NCI-H2196 (cell line): ENCODE data around the gene ZNF775.
"Not testable (repeated sequence)": the region's sequence is repeated elsewhere in the genome, so short reads cannot be mapped to it uniquely, and the experiment has no call there.

ENCODE experiments used
- DNase-seq: peaks from one replicate; lab custom pipeline; 2025; ENCODE audit not compliant: unreplicated experiment; lab: John Stamatoyannopoulos, UW

ZNF775 gene

GRCh38 chr7:150382123-150382843, 3.2 kb downstream of the ZNF775 start:
- no peak for DNase-seq

DNA sequence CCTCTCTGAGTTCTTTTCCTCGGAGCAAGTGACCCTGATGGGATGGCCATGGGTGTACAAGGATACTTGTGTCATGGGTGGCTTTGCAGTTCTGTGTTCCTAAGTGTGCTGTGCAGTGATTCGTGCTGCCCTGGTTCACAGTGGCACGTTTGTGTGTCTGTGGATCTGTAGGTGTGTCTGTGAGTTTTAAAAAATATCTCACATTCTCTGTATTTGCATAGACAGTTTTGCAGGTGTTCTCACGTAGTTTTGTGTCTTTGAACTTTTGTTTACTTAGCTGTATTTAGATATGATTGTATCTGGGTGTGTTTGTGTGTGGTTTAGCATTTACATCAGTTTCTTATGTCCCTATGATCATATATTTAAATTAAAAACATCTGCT, 3.7 kb downstream of the ZNF775 start:
- DNase-seq, result no peak

DNA sequence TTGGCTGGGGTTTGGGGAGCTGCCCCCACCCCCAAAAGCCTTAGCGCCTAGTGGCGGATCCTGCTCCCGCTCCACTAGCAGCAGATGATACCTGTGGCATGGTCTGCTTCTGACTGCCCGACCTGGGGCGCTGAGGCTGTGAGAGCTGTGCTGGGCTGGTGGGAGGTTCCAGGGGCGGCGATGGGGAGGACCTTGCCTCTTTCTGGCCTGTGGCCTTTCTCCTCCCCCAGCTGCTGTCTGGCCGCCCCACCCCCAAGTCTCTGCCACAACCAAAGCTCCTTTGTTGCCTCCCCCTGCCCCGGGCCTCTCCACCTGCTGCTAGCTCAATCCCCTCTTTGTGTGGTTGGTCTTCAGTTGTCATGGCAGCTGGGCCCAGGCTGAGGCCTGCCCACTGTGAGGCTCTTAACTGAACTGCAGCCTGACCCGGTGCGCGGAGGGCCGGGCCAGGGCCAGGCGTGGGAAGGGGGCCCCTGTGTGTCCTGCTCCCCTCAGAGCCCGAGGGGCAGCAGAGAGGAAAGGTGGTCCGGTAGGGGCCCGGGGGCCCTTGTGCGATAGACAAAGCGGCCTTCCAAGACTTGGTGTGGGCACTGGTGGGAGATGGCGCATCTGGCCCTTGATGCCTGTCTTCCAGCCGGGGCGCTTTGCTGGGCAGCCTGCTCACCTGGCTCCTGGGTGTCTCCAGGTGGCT, 4.7 kb downstream of the ZNF775 start:
- DNase-seq, result peak; percentile 91

GRCh38 chr7:150384406-150385301, 5.5 kb downstream of the ZNF775 start:
- no peak for DNase-seq

GRCh38 chr7:150385302-150385723, 6.2 kb downstream of the ZNF775 start:
- DNase-seq, result no peak

- DNase-seq, result not testable (repeated sequence)
Measured at GRCh38 chr7:150385884-150386283, 6.8 kb downstream of the ZNF775 start.

DNA sequence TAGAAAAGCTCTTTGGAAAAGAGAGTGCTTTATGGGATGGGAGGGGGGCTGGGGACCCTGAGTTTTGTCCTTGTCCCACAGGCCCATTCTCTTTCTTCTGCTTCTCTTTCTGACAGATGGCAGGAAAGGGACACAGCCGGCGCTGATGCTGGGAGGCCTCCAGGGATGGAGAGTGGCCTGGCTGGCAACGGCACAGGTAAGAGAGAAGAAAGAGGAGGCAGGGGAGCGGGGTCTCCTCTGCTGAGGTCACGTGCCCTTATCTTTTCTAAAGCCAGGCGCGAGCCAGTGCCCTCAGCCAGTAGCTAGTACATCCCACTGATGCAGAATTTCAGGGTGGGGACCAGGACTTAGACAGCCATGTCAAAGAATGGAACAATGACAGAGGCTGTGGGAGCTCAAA, 9.2 kb downstream of the ZNF775 start:
- DNase-seq, result no peak

DNA sequence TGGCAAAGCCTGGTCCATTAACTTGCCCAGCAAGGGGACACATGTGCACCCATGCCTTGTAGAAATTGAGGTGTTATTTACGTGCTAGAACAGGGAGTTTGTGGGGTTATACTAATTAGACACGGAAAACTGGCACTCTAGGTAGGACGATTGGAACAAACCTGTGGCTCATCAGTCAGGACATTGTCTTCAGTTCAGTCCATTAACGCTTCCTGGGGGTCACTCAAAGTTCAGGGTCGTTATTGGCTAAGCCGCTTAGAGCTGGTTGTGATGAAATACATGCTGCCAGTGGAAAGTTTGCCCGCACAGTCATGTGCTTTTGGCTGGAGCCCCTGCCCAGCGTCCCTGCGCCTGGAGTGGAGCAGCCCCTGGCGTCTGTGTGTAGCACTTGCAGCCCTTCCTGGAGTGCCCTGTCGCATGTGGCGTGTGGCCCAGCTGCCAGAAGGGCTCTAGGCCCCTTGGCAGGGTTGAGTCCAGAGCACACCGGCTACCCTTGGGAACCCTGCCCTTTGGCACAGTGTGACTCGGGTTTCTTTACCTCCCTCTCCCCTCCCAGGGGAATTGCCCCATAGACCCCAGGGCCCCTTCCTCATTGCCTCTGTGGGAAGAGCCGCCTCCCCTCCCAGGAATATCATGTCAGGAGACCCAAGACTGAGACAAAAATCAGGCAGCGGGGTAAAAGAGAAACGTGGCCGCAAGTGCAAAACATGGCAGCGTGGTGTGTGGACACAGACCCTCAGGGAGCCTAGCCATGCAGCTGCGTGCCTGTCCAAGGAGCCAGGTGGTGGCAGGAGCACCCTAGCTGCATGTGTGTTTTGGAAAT, 9.8 kb downstream of the ZNF775 start:
- peak; percentile 25 for DNase-seq

DNA sequence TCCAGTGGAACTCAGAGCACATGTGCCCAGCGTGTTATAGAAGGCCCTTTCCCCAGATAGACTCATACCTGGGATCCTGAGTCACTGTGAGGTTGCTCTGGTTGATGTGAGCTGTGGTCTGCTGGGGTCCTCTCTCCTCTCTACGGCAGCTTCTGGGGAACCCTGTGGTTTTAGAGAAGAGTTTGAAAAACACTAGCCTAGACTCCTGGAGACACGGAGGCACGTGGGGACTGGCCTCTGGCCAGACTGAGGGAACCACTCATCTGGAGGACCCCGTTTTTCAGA, 10.3 kb downstream of the ZNF775 start:
- DNase-seq, result no peak

- no peak for DNase-seq
Measured at GRCh38 chr7:150390205-150390604, 11.1 kb downstream of the ZNF775 start.

DNA sequence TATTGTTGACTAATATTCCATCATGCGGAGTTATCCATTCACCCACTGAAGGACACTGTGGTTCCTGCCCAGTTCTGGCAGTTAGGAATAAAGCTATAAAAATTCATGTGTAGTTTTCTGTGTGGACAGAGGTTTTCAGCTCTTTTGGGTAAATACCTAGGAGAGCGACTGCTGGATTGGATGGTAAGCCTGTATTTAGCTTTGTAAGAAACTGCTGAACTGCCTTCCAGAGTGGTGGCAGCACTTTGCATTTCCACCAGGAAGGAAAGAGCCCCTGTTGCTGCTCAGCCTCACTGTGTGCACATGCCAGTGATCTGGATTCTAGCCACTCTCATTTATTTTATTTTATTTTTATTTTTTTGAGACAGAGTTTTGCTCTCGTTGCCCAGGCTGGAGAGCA, 14.2 kb downstream of the ZNF775 start:
- no peak for DNase-seq

DNA sequence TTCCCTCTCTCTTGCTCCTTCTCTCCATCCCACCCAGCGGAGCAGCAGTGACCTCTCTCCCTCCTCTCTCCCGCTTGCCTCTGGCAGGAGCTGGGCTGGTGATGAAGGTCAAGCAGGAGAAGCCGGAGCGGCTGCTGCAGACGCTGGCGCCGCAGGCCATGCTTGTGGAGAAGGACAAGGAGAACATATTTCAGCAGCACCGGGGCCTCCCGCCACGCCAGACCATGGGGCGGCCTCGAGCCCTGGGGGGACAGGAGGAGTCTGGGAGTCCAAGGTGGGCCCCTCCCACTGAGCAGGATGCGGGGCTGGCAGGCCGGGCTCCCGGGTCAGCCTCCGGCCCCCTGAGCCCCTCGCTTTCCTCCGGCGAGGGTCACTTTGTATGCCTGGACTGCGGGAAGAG, 17.3 kb downstream of the ZNF775 start:
- no peak for DNase-seq

DNA sequence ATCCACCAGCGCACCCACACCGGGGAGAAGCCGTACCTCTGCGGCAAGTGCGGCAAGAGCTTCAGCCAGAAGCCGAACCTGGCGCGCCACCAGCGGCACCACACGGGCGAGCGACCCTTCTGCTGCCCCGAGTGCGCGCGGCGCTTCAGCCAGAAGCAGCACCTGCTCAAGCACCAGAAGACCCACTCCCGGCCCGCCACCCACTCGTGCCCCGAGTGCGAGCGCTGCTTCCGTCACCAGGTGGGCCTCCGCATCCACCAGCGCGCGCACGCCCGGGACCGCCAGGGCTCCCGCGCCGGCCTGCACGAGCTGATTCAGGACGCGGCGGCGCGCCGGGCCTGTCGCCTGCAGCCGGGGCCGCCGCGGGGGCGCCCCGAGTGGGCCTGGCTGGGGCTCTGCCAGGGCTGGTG, 17.7 kb downstream of the ZNF775 start:
- no peak for DNase-seq

GRCh38 chr7:150397346-150398107, 18.4 kb downstream of the ZNF775 start:
- DNase-seq, result no peak

GRCh38 chr7:150398108-150398964, 19.2 kb downstream of the ZNF775 start:
- no peak for DNase-seq

DNA sequence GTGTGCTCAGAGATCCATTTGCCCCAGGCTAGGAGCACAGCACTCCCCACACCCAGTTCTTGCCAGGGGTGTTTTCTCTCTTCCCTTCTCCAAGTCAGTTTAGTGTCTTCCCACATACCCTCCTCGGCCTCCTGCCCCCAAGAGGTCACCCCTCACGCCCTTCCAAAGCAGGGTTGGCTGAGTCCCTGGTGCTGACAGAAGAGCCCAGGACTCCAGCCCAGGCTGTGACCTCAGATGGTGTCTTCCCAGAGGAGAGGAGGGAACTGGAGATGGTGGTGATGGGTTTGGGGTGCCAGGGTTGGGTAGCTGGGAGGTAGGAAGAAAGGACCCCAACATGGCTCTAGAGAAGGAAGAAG, 19.8 kb downstream of the ZNF775 start:
- no peak for DNase-seq

DNA sequence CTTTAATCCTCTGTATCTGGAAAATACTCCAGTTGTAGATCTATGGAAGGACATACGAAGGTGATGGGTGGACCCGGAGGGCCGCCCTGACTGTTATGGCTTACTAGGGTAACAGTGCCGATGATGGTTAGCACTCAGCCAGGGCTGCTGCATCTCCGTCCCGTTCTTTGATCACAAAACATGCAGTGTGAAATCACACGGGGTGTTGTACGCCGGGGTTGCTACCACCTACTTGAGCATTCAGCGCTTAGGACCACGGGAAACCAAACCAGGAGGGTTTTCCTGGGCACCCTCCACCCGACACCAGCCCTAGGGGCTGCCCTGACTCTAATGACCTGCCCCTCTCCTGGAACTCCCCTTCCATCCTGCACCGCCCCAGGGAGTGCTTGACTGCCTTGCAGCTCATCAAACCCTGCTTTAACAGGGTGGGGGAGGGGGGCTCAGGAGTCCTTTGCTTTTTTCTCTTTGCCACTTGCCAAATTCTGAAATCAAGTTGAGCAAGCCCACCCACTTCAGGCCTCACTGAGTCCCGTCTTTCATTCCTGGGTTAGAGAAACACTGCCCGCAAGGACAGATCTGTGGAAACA, 20.4 kb downstream of the ZNF775 start:
- DNase-seq, result no peak

DNA sequence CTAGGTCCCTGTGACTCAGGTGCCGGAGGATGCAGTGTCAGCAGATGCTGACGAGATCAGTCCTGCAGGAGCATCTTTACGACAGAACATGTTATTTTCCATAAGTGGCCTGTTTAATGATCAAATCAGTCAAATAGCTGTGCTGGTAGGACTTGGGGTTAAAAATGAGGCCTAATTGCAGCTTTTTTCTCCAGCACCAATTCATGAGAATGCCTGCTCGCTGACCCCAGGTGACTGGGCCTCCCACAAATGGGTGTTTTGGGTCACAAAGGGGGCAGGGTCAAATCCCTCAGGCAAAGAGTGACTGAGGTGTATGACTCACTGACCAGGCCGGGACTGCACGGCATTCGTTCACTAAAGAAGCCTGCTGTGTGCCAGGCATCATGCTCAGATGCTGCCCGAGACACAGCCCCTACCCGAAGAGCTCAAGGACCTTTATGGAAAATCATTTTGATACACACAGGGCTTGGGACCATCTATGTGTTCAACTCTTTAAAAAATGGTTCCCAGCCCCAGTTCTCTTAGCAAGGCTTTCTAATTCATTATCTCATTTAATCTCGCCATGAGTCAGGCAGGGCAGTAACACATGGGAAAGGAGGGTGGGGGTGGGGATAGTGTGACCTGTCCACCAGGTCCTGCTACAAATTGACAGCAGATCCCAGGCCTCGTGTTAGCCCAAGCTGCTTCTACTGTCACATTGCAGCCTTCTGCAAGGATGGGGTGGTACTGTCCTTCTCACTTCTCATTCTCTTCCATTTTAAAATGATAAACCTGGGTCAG, 21.1 kb downstream of the ZNF775 start:
- DNase-seq, result no peak
